WERI-Rb-1 (cell line): ENCODE measurements around the gene TRIM37.

ENCODE experiments used
- DNase-seq: peaks from one replicate; pipeline ENCODE4 v3.0.0-alpha.2; 2020
- H3K27ac ChIP-seq: fragments of 250-450 bp; sonication (Bioruptor Pico); 2 replicates; pipeline ENCODE4 v1.5.1; 2020; ENCODE audit warnings: mild to moderate bottlenecking, moderate library complexity
- H3K27me3 ChIP-seq: fragments of 250-450 bp; sonication (Bioruptor Pico); 2 replicates; pipeline ENCODE4 v1.5.1; 2021; ENCODE audit warnings: mild to moderate bottlenecking, low read depth, moderate library complexity; ENCODE audit not compliant: insufficient read depth, severe bottlenecking
- H3K36me3 ChIP-seq: fragments of 250-450 bp; sonication (Bioruptor Pico); 2 replicates; pipeline ENCODE4 v1.5.1; 2020; ENCODE audit warnings: mild to moderate bottlenecking, moderate library complexity
- H3K4me3 ChIP-seq: 2 replicates; pipeline ENCODE4 v1.5.1; 2011; ENCODE audit warnings: low read depth, mild to moderate bottlenecking, control low read depth, low read length
- H3K9me3 ChIP-seq: fragments of 250-450 bp; sonication (Bioruptor Pico); 2 replicates; pipeline ENCODE4 v1.5.1; 2021; ENCODE audit warnings: mild to moderate bottlenecking, moderate library complexity; ENCODE audit not compliant: severe bottlenecking
- CTCF ChIP-seq: IDR thresholded peaks from 2 replicates; pipeline ENCODE4 v1.5.1; 2011; ENCODE audit warnings: low read depth, mild to moderate bottlenecking, control low read depth, inconsistent platforms, low read length

TRIM37 gene

GRCh38 chr17:58996968-58997367, 109.7 kb downstream of the TRIM37 start:
- Histone ChIP-seq H3K9me3 (no peaks in the 10 kb centered on the region), H3K27ac (no peak overlapping the region), H3K27me3 (no peaks in the 10 kb centered on the region), H3K4me3 (no peak overlapping the region), H3K36me3 (peaks cover 24% of the 10 kb centered on the region)
- DNase-seq = no peak
- no peak for TF ChIP-seq CTCF

- Histone ChIP-seq H3K27me3 (no peaks in the 10 kb centered on the region), H3K36me3 (peaks cover 17% of the 10 kb centered on the region), H3K27ac (no peak overlapping the region), H3K4me3 (no peak overlapping the region), H3K9me3 (no peaks in the 10 kb centered on the region)
- no peak for TF ChIP-seq CTCF
- DNase-seq = no peak
These were observed 111.3 kb downstream of the TRIM37 start for GRCh38 chr17:58995247-58995940.

- H3K4me3 ChIP-seq = no peak overlapping the region
- no peak overlapping the region for H3K27ac ChIP-seq
- no peak for TF ChIP-seq CTCF
- H3K36me3 ChIP-seq = peaks cover 2% of the 10 kb centered on the region; the same call in 1 of the 2 replicates
- no peaks in the 10 kb centered on the region for H3K9me3 ChIP-seq
- DNase-seq = no peak
- H3K27me3 ChIP-seq = no peaks in the 10 kb centered on the region
These were observed 113.4 kb downstream of the TRIM37 start for GRCh38 chr17:58993311-58993710.

GRCh38 chr17:58991718-58992331, 114.9 kb downstream of the TRIM37 start:
- no peaks in the 10 kb centered on the region for H3K9me3 ChIP-seq
- TF ChIP-seq CTCF = no peak
- no peaks in the 10 kb centered on the region for H3K27me3 ChIP-seq
- H3K4me3 ChIP-seq = no peak overlapping the region
- no peak for DNase-seq
- no peaks in the 10 kb centered on the region; the same call in none of the 2 replicates for H3K36me3 ChIP-seq
- H3K27ac ChIP-seq = no peak overlapping the region

GRCh38 chr17:58989629-58990028, 117.1 kb downstream of the TRIM37 start:
- Histone ChIP-seq H3K4me3 (no peak overlapping the region), H3K27ac (no peak overlapping the region)
- DNase-seq = no peak

More at GRCh38 chr17:58989629-58990028, 117.1 kb downstream of the TRIM37 start:
- TF ChIP-seq CTCF = no peak
- no peaks in the 10 kb centered on the region for H3K27me3 ChIP-seq
- H3K9me3 ChIP-seq = no peaks in the 10 kb centered on the region
- H3K36me3 ChIP-seq = peaks cover 8% of the 10 kb centered on the region
